Erythroblast (primary cell): ENCODE results near the gene MPZL1.

Experiments used
- GATA1 ChIP-seq: IDR thresholded peaks from 2 replicates; pipeline ENCODE4 v1.6.1; 2011; ENCODE audit warnings: low read depth, mild to moderate bottlenecking, control low read depth, low read length, moderate library complexity
- POLR2A ChIP-seq: IDR thresholded peaks from 2 replicates; pipeline ENCODE4 v1.6.1; 2011; ENCODE audit warnings: mild to moderate bottlenecking, low read length

- TF ChIP-seq POLR2A (no peak), GATA1 (no peak)
These were observed 2.0 kb downstream of the MPZL1 start for GRCh38 chr1:167723707-167724323.
